ENCODE data around the gene ACAT2. TPM values are rescaled to one million over a fixed set of nuclear protein-coding genes. Genes with fewer than 3 reads are reported as not detected.
A peak's percentile ranks its signal among the peaks of the same experiment; 100 is the strongest.

The ACAT2 gene
- total RNA-seq, 2 donors from 2014 or later, result 59.8 to 126 TPM

DNA sequence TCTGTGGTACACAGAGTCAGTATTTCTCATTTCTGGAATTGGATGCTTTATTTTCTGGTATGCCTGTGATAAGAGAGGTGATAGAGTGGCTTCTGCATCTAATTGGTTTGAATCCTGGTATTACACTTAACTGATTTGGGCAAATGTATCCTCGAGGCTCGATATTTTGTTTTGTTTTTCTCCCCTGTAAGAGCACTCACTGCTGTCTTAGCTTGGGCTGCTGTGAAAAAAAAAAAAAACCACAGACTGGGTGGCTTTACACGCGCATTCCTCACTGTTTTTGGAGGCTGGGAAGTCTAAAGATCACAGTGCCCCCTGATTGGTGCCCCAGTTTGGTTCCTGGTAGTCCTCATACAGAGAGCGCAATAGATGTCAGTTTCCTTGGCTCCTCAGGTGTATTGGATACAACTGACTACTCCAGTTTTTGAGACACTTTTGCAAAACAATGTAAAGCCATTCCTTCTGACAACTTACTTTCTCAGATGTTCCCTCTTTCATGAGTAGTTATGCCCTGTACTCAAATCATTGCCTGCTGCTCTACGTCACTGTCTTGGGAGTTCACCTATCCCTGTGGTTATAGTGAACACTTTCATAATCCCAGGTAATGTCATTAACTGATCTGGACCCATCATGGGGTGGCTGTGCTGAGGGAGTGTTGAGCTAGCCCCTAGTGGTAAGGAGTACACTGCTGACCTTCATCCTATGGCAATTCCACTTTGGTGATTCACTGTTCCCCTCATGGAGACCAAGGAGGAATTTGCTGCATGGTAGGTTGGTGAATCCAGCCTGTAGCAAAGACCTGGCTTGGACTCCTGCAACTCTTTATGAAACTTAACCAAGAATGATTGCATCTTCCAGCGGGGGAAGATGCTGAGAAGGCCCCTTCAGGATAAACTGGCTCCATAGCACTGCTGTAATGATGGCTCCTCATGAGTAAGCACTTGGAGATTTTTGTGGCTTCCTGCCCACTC, 3.5 kb upstream of the ACAT2 start:
- H3K4me1 ChIP-seq, result peaks cover 3% of the 10 kb centered on the region
- no peak overlapping the region for H3K9ac ChIP-seq (ENCODE audit: low read depth in 2 of 2, low read length in 2 of 2)
- H3K4me3 ChIP-seq, result no peak overlapping the region
- intact Hi-C loops (cut with DNase I), result no loop called here
- DNase-seq, result no peak
- peaks cover 5% of the 10 kb centered on the region for H3K36me3 ChIP-seq
- TF ChIP-seq, protein P1, sequence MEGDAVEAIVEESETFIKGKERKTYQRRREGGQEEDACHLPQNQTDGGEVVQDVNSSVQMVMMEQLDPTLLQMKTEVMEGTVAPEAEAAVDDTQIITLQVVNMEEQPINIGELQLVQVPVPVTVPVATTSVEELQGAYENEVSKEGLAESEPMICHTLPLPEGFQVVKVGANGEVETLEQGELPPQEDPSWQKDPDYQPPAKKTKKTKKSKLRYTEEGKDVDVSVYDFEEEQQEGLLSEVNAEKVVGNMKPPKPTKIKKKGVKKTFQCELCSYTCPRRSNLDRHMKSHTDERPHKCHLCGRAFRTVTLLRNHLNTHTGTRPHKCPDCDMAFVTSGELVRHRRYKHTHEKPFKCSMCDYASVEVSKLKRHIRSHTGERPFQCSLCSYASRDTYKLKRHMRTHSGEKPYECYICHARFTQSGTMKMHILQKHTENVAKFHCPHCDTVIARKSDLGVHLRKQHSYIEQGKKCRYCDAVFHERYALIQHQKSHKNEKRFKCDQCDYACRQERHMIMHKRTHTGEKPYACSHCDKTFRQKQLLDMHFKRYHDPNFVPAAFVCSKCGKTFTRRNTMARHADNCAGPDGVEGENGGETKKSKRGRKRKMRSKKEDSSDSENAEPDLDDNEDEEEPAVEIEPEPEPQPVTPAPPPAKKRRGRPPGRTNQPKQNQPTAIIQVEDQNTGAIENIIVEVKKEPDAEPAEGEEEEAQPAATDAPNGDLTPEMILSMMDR (IDR thresholded peaks at IDR 0.05), result no peak
- H3K9me3 ChIP-seq, result no peaks in the 10 kb centered on the region
- H3K27ac ChIP-seq, result no peak overlapping the region
- H3K27me3 ChIP-seq, result no peaks in the 10 kb centered on the region

DNA sequence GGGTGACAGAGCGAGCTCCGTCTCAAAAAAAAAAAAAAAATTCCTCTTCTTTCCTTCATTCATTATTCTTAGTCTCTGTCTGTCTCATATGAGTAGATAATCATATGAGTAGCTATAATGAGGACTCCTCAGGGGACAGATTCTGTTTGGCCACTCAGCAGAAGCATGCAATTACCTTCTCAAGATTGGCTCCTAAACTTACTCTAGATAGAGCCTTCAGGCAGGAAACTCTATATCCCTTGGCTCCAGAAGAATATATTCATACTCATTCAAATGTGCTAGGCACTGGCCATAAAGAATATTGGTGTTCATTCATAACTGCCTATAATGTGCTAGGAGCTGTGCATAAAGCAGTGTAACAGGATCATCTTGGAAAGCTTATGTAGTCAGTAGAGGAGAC, 2.2 kb upstream of the ACAT2 start:
- Histone ChIP-seq H3K27ac (no peak overlapping the region), H3K9me3 (no peaks in the 10 kb centered on the region), H3K36me3 (no peaks in the 10 kb centered on the region), H3K27me3 (no peaks in the 10 kb centered on the region), H3K9ac (ENCODE audit: low read depth in 2 of 2, low read length in 2 of 2) (no peak overlapping the region), H3K4me3 (no peak overlapping the region), H3K4me1 (peaks cover 3% of the 10 kb centered on the region)
- DNase-seq, result no peak
- intact Hi-C loops (cut with DNase I), result no loop called here
- TF ChIP-seq, protein P1 (IDR thresholded peaks at IDR 0.05), result no peak

DNA sequence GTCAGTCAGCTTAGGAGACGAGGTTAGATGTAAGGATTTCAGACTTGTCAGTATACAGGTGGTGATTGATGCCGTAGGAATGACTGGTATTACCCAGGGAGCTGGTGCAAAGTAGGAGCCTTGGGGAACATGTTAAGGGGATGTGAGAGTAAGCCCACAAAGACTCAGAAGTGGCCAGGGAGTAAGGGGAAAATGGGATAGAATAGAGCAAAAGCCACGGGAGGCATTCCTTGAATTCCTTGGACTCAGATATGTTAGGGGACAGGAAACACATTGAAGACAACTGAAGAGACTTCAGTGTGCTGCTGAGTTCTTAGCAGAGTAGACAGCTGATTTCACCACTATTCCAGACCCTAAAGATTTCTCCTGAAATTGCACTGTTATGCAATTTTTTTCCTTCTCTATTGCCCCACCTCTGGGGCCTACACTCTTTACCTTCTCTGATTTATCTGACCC, 1.2 kb upstream of the ACAT2 start:
- H3K27ac ChIP-seq, result peak overlapping the region; percentile 100
- peaks cover 3% of the 10 kb centered on the region for H3K4me1 ChIP-seq
- H3K27me3 ChIP-seq, result no peaks in the 10 kb centered on the region
- no peaks in the 10 kb centered on the region for H3K36me3 ChIP-seq
- H3K9ac ChIP-seq (ENCODE audit: low read depth in 2 of 2, low read length in 2 of 2), result peak overlapping the region in 1 of 2 donors; percentile 87
- TF ChIP-seq, protein P1 (IDR thresholded peaks at IDR 0.05), result no peak
- intact Hi-C loops (cut with DNase I), result no loop called here
- no peak for DNase-seq
- peak overlapping the region; percentile 89 for H3K4me3 ChIP-seq
- no peaks in the 10 kb centered on the region for H3K9me3 ChIP-seq

DNA sequence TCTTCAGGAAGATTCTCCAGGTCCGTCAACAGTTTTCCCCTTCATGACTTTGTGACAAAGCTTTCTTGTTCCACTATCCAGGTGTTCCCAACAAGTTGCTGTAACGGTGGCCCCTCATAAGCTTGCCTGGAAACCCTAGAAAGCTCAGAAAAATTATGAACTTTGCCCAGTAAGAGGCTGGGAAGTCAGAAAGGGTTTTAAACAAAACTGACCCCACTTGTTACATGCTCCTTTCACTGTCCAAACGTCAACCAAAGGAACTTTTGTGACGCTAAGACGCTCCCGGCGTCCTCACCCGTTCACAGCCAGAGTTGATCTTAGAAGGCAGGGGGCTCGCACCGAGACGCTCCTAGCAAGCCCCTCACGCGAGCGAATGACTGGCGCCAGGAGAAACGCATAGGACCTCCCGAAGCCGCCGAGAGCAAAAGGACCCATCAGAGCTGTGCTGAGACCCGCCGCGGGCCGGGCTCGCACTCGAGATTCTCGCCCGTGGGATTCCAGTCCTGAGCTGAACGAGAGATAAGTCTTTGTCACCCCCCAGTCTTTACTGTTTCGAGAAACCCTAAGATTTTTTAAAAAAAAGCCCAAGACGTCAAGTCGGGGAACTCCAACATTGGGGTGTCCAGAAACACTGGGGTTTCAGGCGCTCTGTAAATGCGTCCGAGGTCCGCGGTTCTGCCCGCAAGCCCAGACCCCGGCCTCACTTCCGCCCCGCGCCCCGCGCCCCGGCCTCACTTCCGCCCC, 544 bp upstream of the ACAT2 start:
- H3K9ac ChIP-seq (ENCODE audit: low read depth in 2 of 2, low read length in 2 of 2), result peak overlapping the region; percentile 76 to 87
- peak; percentile 37 for DNase-seq

More for the DNA sequence above, 544 bp upstream of the ACAT2 start:
- peak overlapping the region; percentile 100 for H3K27ac ChIP-seq
- no peaks in the 10 kb centered on the region for H3K9me3 ChIP-seq
- H3K4me1 ChIP-seq, result peaks cover 3% of the 10 kb centered on the region
- H3K36me3 ChIP-seq, result no peaks in the 10 kb centered on the region
- peak overlapping the region; percentile 89 for H3K4me3 ChIP-seq
- TF ChIP-seq, protein P1 (IDR thresholded peaks at IDR 0.05), result no peak
- no peaks in the 10 kb centered on the region for H3K27me3 ChIP-seq
- intact Hi-C loops (cut with DNase I), result no loop called here

Data from colonic mucosa (tissue), 4 donors.